ENCODE results near the gene NDUFAF3. TPM values are rescaled to one million over a fixed set of nuclear protein-coding genes. Genes with fewer than 3 reads are reported as not detected.

Gene NDUFAF3
- total and polyA plus RNA-seq, 2 of the 4 experiments (the other 2 are of a cell fraction): 26.5 to 112 TPM

GRCh38 chr3:49017229-49017970 lies 4.5 kb upstream of the NDUFAF3 start:
- Histone ChIP-seq H4K91ac (ENCODE audit: insufficient read depth, low read depth, low read length) (peak overlapping the region; percentile 58), H3K36me3 (ENCODE audit: control insufficient read depth, insufficient read depth, low read length) (peaks cover 41% of the 10 kb centered on the region), H3K9ac (ENCODE audit: low read depth, low read length) (peak overlapping the region; percentile 50), H2AFZ (replicated peaks; ENCODE audit: low read length, poor library complexity) (peak overlapping the region; percentile 98), H3K23ac (ENCODE audit: low read depth, low read length) (peak overlapping the region; percentile 58; the same call in 1 of the 2 replicates), H3K14ac (replicated peaks; ENCODE audit: low read depth, low read length) (peak overlapping the region; percentile 8), H3K4me2 (ENCODE audit: low read depth, low read length) (peak overlapping the region; percentile 96), H3K4me1 (ENCODE audit: control insufficient read depth, insufficient read depth, low read length) (peaks cover 13% of the 10 kb centered on the region), H3K4ac (ENCODE audit: low read depth, low read length) (peak overlapping the region; percentile 58), H3K9me1 (ENCODE audit: insufficient read depth, low read length) (peaks cover 9% of the 10 kb centered on the region), H2BK120ac (ENCODE audit: low read depth, low read length) (no peak overlapping the region), H2BK15ac (ENCODE audit: low read depth, low read length) (no peak overlapping the region), H3K56ac (ENCODE audit: extremely low read depth, insufficient read depth, low read length) (peak overlapping the region; percentile 26; the same call in 1 of the 2 replicates), H3K79me1 (ENCODE audit: low read depth in 1 of 2, low read length in 2 of 2) (peaks cover 20 to 81% of the 10 kb centered on the region in 2 experiments; a peak in 3 of 4 replicates), H4K20me1 (ENCODE audit: insufficient read depth, low read length) (peaks cover 29% of the 10 kb centered on the region), H4K8ac (ENCODE audit: low read depth in 2 of 2, low read length in 2 of 2) (peak overlapping the region; percentile 70 to 98; a peak in 3 of 4 replicates), H2AK5ac (ENCODE audit: low read depth, low read length) (peak overlapping the region; percentile 52), H3K27ac (ENCODE audit: insufficient read depth, low read length) (peak overlapping the region; percentile 62; the same call in 1 of the 2 replicates), H2AK9ac (replicated peaks; ENCODE audit: low read depth, low read length, poor library complexity) (peak overlapping the region; percentile 97), H3K9me3 (ENCODE audit: control insufficient read depth, insufficient read depth, low read length) (no peaks in the 10 kb centered on the region), H3K4me3 (ENCODE audit: insufficient read depth, low read depth, low read length) (peak overlapping the region; percentile 95), H2BK20ac (ENCODE audit: low read depth, low read length) (no peak overlapping the region), H4K5ac (ENCODE audit: low read depth, low read length) (peak overlapping the region; percentile 47; the same call in 1 of the 2 replicates), H3K27me3 (ENCODE audit: control insufficient read depth, insufficient read depth, low read length) (no peaks in the 10 kb centered on the region), H3K18ac (ENCODE audit: low read depth, low read length) (no peak overlapping the region), H2BK5ac (ENCODE audit: low read depth, low read length, poor library complexity, severe bottlenecking) (peak overlapping the region; percentile 74)
- ChIA-PET POLR2A (ENCODE audit: unreplicated experiment) (interaction anchor here (0.5 to 2.4 kb wide), 2 partner anchors 9 to 327 kb away, joined by 4 to 13 read pairs; partner anchors contain the start of gene WDR6), CTCF (interaction anchor here (0.8 kb wide), 1 partner anchor 10 kb away, joined by 3 read pairs; the partner anchor contains the start of gene WDR6)
- BruUV-seq (replicated peaks): no TSS peak
- in situ Hi-C loops (cut with MboI; ENCODE audit: low sequenced_read_pairs): no loop called here
- TF ChIP-seq BHLHE40 (IDR thresholded peaks at IDR 0.05; ENCODE audit: low read depth, low read length) (no peak), MXI1 (IDR thresholded peaks at IDR 0.05; ENCODE audit: borderline replicate concordance, low read depth, low read length) (no peak), NFE2L2 (IDR thresholded peaks at IDR 0.05; ENCODE audit: low read depth, low read length) (no peak), CHD1 (IDR thresholded peaks at IDR 0.05; ENCODE audit: low read depth, low read length) (no peak), RAD21 (IDR thresholded peaks at IDR 0.05; ENCODE audit: low read length) (no peak), SMC3 (IDR thresholded peaks at IDR 0.05; ENCODE audit: low read depth, low read length) (no peak), FOS (IDR thresholded peaks at IDR 0.05; ENCODE audit: low read depth, low read length) (no peak)
- TF ChIP-seq, protein P1, sequence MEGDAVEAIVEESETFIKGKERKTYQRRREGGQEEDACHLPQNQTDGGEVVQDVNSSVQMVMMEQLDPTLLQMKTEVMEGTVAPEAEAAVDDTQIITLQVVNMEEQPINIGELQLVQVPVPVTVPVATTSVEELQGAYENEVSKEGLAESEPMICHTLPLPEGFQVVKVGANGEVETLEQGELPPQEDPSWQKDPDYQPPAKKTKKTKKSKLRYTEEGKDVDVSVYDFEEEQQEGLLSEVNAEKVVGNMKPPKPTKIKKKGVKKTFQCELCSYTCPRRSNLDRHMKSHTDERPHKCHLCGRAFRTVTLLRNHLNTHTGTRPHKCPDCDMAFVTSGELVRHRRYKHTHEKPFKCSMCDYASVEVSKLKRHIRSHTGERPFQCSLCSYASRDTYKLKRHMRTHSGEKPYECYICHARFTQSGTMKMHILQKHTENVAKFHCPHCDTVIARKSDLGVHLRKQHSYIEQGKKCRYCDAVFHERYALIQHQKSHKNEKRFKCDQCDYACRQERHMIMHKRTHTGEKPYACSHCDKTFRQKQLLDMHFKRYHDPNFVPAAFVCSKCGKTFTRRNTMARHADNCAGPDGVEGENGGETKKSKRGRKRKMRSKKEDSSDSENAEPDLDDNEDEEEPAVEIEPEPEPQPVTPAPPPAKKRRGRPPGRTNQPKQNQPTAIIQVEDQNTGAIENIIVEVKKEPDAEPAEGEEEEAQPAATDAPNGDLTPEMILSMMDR (conservative IDR thresholded peaks at IDR 0.05; ENCODE audit: low read depth, low read length): no peak
- ATAC-seq (ENCODE audit: low read depth) (no peak), DNase-seq (no peak)
- intact Hi-C loops (cut with micrococcal nuclease): no loop called here
- WGBS, 2 experiments (ENCODE audit: extremely low coverage in 2 of 2, insufficient read length in 1 of 2): 5% methylated on average over 10 of the region's 23 CpGs; no CpG with 5 or more reads in 1 of the 2 experiments
- dilution Hi-C loops (cut with HindIII; ENCODE audit: low sequenced_read_pairs, unreplicated experiment): no loop called here

Measured in IMR-90 (cell line).